Measurements from ENCODE around the gene VSTM2L.

DNA sequence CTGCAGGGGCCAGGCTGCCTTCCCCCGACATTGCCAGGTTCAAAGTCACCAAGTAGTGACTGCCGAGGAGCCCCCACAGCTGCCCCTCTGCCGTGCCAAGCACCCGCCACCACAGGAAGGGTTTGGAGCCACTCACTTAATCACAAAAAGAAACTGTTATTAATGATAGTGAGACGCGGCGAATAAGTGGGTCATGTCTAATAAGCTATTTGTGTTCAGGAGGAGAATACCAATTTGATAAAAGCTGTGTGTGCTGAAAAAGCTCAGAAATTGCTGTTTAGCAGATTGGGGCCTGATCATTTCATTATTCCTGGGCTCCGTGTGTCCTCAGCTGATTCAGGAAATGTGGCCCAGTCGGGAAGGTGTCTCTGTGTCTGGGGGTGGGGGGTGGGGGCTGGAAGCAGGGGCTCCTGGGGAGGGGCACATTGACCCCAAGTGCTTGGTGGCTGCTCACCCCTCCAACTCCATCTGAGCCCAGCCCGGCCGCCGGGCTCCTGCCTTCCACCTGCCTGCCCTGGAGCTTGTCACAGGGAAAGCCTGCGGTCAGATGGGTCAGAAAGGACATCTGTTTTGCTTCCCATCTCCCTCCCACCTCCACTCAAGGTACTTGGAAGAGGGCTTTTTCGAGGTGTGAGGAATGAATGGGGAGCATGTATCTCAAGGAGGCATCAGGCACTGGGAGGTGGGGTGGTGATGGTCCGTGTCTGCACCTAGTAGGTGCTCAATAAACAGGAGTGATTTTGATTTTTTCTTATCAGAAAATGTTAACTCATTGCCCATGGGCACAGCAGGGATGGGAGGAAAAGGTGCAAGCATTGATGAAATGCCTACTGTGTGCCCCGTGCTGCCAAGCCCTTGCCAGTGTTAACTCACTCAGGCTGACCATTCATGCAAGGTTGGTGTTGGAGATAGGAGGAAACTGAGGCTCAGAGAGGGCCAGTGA lies 3.0 kb downstream of the VSTM2L start:
- no peak for TF ChIP-seq CTCF (conservative IDR thresholded peaks at IDR 0.05; ENCODE audit: low read length)
- TF ChIP-seq EZH2phosphoT487 (IDR thresholded peaks at IDR 0.05; ENCODE audit: borderline replicate concordance, low read depth, low read length), result no peak

Measured in OCI-LY7 (cell line).